ENCODE data around the gene CXXC5. TPM values are rescaled to one million over a fixed set of nuclear protein-coding genes. Genes with fewer than 3 reads are reported as not detected.

CXXC5 gene
- total RNA-seq, 1 donor from 2014 or later = 51.8 TPM

DNA sequence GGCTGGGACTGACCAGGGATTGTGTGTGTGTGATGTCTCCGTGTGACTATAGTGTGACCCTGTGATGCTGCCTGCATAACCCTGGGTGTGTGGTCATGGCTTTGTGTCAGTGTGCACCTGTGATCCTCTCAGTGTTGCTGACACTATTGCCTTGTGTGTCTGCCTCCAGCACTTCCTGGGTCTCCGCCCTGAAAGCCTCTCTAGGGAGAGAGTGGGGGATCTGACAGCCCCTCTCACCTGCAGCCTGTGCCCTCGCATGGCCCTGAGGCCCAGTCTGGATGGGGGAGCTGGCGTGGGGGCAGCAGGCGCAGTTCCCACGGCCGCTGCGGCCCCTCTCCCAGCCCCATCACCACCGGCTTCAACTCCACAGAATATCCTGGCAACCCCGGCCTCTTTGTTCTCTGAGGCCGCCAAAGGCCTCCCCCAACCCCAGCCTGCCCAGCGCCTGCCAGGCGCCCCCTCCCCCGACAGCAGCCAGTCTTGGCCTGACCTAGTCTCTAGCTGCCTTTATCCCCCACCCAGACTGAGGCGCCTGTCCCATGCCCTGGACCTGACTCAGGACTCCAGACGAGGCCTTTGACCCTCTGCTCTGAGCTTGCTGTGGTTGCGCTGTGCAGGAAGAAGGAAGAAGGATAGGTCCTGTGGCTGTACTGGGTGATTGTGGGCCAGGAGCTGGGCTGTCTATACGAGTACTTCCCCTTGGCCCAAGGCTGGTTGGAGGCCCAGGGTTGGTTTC lies 38.7 kb downstream of the CXXC5 start:
- Histone ChIP-seq H3K4me3 (no peak overlapping the region), H3K27me3 (no peaks in the 10 kb centered on the region), H3K9me3 (no peaks in the 10 kb centered on the region), H3K27ac (no peak overlapping the region), H3K4me1 (peaks cover 32% of the 10 kb centered on the region), H3K36me3 (peaks cover 0 to 11% of the 10 kb centered on the region in 2 donors)
- no peak for DNase-seq (ENCODE audit: extremely low spot score in 2 of 2)
- TF ChIP-seq, protein P1, sequence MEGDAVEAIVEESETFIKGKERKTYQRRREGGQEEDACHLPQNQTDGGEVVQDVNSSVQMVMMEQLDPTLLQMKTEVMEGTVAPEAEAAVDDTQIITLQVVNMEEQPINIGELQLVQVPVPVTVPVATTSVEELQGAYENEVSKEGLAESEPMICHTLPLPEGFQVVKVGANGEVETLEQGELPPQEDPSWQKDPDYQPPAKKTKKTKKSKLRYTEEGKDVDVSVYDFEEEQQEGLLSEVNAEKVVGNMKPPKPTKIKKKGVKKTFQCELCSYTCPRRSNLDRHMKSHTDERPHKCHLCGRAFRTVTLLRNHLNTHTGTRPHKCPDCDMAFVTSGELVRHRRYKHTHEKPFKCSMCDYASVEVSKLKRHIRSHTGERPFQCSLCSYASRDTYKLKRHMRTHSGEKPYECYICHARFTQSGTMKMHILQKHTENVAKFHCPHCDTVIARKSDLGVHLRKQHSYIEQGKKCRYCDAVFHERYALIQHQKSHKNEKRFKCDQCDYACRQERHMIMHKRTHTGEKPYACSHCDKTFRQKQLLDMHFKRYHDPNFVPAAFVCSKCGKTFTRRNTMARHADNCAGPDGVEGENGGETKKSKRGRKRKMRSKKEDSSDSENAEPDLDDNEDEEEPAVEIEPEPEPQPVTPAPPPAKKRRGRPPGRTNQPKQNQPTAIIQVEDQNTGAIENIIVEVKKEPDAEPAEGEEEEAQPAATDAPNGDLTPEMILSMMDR (IDR thresholded peaks at IDR 0.05) = no peak
- TF ChIP-seq POLR2A (IDR thresholded peaks at IDR 0.05) (no peak), POLR2AphosphoS5 (IDR thresholded peaks at IDR 0.05; ENCODE audit: insufficient read depth in 1 of 2, low read depth in 1 of 2) (no peak)
- intact Hi-C loops (cut with DNase I) = loop anchor here (5.0 kb wide), 1 partner anchor 50 kb away; no protein-coding TSS in a partner anchor

- H3K4me3 ChIP-seq = no peak overlapping the region
- DNase-seq (ENCODE audit: extremely low spot score in 2 of 2) = no peak
- peaks cover 0 to 5% of the 10 kb centered on the region in 2 donors for H3K36me3 ChIP-seq
- no peaks in the 10 kb centered on the region for H3K9me3 ChIP-seq
- H3K27me3 ChIP-seq = no peaks in the 10 kb centered on the region
- peaks cover 38% of the 10 kb centered on the region for H3K4me1 ChIP-seq
- TF ChIP-seq POLR2AphosphoS5 (IDR thresholded peaks at IDR 0.05; ENCODE audit: insufficient read depth in 1 of 2, low read depth in 1 of 2) (no peak), POLR2A (IDR thresholded peaks at IDR 0.05) (no peak)
- TF ChIP-seq, protein P1 (IDR thresholded peaks at IDR 0.05) = no peak
- H3K27ac ChIP-seq = peak overlapping the region; percentile 25
- intact Hi-C loops (cut with DNase I) = loop anchor here (5.0 kb wide), 1 partner anchor 50 kb away; no protein-coding TSS in a partner anchor
Measured at GRCh38 chr5:139687656-139688055, 39.5 kb downstream of the CXXC5 start.

DNA sequence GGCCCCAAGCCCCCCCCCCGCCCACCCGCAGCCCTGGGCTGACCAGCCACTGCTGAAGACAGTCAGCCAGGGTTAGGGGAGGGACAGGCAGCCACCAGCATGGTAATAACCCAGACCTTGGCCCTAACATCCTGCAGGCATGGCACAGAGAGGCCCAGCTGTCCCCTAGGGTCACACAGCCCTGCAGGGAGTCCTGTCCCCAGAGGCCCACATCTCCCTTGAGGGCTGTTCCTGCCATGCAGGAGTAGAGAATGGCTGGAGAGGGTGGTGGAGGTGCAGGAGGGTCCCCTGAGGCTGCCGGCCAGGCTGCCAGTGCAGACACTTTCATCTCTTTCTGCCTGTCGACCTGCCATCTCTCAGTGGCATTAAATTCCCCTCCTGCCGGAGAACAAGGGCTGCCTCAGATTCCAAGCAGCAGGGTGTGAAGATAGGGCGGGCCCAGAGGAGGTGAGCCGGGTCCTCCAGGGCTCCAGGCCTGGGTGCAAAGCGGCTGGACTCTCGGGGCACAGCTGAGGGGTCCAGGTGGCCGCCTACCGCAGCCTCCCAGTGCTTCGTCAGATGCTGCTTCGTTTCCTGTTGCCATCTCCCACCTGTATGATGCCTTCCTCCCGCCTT lies 40.0 kb downstream of the CXXC5 start:
- DNase-seq (ENCODE audit: extremely low spot score in 2 of 2) = no peak
- Histone ChIP-seq H3K4me1 (peaks cover 43% of the 10 kb centered on the region), H3K27ac (peak overlapping the region; percentile 25), H3K36me3 (peaks cover 0 to 5% of the 10 kb centered on the region in 2 donors), H3K9me3 (no peaks in the 10 kb centered on the region), H3K27me3 (no peaks in the 10 kb centered on the region), H3K4me3 (no peak overlapping the region)
- TF ChIP-seq POLR2AphosphoS5 (IDR thresholded peaks at IDR 0.05; ENCODE audit: insufficient read depth in 1 of 2, low read depth in 1 of 2) (no peak), POLR2A (IDR thresholded peaks at IDR 0.05) (no peak)
- TF ChIP-seq, protein P1 (IDR thresholded peaks at IDR 0.05) = no peak
- intact Hi-C loops (cut with DNase I) = loop anchor here (5.0 kb wide), 1 partner anchor 51 kb away; no protein-coding TSS in a partner anchor

DNA sequence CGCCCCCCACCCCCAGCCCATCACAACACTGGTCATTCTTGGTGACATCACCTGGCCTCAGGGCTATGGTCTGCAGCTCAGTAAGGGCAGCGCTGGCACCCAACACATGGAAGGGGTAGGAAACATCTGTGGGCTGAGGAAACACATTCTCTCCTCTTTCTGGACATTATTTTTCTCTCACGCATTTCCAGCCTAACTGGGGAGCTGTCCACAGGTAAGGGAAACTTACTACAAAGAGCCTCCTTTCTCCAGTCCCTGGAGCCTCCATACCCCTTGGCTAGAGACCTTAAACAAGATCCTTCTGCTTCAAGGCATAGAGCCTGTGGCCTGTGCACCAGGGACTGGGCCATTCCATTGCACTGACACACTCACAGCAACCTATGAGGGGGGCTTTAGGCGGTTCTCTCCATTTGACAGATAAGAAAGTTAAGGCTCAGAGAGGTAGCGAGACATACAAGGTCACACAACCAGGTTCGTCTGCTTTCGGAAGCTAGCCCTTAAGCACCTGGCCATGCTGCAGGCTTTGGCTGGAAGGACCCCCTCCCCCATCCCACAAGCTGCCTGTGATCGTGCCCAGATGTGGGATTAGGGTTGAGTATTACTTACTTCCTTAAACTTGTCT lies 40.7 kb downstream of the CXXC5 start:
- no peak for DNase-seq (ENCODE audit: extremely low spot score in 2 of 2)
- peak overlapping the region; percentile 85 for H3K27ac ChIP-seq
- peaks cover 0 to under 1% of the 10 kb centered on the region in 2 donors for H3K36me3 ChIP-seq
- H3K27me3 ChIP-seq = no peaks in the 10 kb centered on the region
- TF ChIP-seq, protein P1 (IDR thresholded peaks at IDR 0.05) = no peak
- TF ChIP-seq POLR2A (IDR thresholded peaks at IDR 0.05) (no peak), POLR2AphosphoS5 (IDR thresholded peaks at IDR 0.05; ENCODE audit: insufficient read depth in 1 of 2, low read depth in 1 of 2) (no peak)
- no peak overlapping the region for H3K4me3 ChIP-seq
- intact Hi-C loops (cut with DNase I) = loop anchor here (5.0 kb wide), 1 partner anchor 52 kb away; no protein-coding TSS in a partner anchor
- peaks cover 48% of the 10 kb centered on the region for H3K4me1 ChIP-seq
- H3K9me3 ChIP-seq = no peaks in the 10 kb centered on the region
